NCI-H1092 treated with DMSO at 0.1 percent for 48 hours (cell line): ENCODE results near the gene MS4A7.

Source experiments
- DNase-seq: peaks from one replicate; lab custom pipeline; 2025; lab: John Stamatoyannopoulos, UW

The MS4A7 gene

DNA sequence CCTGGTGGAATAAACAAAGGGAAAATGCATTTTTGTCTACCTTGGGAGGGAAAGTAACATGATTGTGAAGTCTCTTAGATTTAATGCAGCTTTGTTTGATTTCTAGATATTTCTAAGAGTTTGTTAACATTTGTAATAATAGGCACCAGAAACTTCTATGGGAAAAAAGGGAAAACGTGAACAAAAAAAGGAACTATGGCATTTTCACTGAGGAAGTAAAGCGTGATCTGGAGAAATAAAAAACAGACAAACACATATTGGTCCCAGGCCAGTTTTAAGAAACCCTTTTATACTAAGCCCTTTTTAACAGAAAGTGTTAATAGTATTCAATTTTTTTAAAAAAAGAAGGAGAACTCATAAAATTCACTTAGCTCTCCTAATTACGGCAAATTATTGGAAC, 6.9 kb upstream of the MS4A7 start:
- DNase-seq = no peak

DNA sequence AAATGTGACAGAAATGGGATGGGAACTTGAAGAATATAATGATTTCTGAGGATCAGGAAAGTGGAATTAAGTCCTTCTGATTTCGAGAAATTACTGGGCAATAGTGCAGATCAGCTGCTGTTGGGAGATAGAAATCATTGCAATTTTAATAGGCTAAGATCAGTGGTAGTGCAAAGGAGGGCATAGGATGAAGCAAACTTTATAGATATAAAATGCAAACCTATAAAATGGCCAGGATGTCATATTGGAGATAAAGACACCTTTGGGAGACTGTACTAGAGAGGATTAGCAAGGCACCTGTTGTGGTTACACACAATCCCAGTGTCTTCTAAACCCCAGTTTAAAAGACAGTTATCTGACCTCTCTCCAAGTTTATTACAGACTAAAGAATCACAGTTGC, 6.5 kb upstream of the MS4A7 start:
- no peak for DNase-seq

DNA sequence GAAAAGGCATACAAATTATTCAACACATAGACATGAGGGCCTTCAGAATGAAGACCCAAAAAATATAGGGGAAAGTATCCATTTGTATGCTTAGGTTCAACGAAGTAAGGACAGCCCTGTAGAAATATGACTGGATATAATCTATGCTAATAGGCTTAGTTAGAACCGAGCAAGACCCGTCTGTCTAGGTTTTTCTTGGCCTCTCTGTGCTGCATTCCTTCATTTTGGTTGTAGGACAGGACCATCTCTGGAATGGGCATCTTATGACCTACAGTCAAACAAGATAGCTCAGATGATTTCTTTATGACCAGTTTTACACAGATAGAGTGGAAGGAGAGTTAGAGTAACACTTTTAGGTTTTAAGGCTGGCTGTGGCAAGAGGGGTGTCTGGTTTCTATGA, 5.6 kb upstream of the MS4A7 start:
- DNase-seq = no peak

DNA sequence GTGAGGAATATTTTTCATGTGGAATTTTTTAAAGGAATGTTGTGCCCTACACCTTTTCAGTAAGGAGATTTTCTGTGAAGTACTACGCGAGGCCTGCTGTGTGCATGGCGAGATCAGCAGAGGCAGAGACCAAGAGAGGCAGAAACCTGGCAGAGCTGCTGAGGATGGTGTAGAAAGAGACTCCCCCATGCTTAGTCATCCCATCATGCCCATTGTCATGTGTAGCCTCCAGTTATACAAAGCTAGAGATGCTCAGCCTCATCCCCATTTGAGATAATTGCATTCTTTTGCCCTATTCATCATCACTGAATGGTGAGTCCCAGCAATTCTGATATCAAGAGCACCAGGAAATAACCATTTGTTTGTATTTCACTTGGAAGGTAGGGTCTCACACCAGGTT, 3.0 kb upstream of the MS4A7 start:
- no peak for DNase-seq

DNA sequence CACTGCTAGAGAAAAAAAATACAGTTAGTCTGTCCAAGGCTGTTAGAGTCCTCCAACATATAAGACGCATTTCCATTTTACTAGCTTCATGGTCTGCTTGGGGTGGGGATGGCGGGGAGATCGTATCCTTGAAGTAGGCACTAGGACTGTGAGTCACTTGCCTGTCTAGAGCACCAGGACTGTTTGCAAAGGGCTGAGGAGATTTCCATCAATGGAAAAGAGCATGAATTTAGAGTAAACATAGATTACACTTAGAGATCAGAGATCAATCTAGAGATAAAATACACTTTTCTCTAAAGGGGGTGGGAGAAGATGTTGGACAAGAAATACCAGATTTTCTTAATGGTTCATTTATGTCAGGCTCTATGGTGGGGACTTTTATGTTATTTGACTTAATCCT, 1.7 kb upstream of the MS4A7 start:
- no peak for DNase-seq

DNA sequence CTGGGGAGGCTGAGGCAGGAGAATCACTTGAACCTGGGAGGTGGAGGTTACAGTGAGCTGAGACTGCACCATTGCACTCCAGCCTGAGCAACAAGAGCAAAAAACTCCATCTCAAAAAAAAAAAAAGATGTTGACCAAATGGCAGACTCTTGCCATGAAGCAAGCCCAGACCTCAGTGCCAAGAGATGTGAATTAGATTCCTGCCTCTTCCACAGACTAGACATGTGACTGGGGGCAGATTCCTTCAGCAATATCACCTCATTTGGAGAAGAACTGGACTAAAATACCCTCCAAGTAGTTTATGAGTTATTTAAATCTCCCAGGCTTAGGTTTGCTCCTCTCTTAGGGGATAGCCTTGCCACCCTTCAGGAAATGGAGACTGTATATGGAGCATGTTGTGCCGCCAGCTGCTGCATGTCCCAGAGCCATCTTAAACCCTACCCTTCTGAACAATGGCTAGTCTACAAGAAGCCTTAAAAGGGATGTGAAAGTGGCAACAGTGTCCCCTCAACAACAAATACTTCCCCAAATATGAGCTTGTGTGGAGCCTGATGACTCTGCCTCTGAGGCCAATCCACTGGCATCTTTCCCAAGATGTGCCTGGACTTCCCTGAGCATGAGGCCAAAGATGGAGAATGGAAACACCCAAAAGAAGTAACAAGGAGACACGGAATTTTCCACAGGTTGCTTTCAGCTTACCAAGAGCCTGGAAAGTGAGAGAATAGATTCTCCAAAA, 763 bp upstream of the MS4A7 start:
- no peak for DNase-seq

DNA sequence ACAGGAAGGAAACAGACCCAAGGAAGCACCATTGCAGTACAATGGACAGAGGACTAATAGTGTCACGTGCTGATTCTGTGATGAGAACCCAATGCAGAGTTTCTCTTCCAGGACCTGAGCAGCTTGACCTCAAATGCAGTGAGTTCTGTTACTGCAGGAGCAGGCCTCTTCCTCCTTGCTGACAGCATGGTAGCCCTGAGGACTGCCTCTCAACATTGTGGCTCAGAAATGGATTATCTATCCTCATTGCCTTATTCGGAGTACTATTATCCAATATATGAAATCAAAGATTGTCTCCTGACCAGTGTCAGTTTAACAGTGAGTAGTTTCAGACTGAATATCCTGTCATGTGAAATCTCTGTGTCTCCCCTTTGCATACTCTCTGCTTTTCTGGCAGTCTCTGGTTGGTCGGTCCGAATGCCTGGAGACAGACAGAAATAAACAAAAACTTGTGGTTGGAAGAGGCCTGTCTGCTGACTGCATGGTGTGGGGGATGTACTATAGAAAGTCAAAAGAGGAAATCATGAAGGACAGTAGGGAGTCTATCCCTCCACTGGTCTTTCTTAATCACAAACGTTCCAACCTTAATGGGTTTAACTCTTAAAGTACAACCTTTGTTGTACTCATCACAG, 11.1 kb downstream of the MS4A7 start:
- DNase-seq = no peak

DNA sequence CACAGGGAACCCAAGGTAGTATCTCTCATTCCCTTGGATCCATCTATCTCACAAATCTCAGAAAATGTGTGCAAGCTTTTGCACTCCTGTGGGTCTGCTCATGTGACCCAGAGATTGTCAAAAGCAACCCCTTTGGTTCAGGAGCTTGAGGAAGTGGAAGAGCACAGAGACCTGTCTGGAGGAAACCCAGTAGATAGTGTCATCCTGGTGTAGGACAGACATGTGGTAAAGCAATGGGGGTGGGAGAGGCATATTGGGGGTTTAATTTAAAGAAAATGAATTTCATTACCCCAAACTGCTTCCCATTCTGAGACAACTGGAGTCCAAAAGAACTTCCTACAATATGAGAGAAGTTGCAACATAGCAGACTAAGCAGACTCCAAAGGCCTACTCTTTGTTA, 12.1 kb downstream of the MS4A7 start:
- DNase-seq = no peak

DNA sequence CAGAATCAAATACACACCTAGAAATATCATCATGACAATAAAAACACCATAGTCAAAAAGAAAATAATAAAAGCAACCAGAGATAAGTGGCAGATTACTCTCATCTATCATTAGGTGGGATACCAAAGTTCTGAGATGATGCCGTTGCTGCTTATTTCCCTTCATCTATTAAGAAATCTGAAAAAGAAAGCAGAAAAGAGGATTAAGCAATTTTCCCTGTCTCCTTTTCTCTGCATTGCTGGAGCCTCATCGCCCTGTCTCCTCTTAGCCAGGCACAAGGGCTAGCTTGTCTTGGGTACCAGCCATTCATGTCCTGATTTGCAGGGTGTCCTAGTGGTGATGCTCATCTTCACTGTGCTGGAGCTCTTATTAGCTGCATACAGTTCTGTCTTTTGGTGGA, 14.0 kb downstream of the MS4A7 start:
- no peak for DNase-seq

DNA sequence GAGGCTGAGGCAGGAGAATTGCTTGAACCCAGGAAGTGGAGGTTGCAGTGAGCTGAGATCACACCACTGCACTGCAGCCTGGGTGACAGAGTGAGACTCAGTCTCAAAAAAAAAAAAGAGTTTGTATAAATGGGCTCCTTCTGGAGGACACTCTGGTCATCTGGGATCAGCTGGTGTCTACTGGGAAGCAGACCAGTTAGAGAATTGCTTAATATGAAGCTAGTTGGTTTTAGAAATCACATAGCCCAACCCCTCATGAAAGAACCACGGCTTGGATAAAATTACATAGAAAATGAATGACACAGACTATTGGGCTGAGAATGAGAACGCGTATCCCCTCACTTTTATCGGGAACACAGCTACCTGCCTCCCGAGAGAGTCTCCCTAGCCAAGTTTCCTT, 14.7 kb downstream of the MS4A7 start:
- DNase-seq = no peak

DNA sequence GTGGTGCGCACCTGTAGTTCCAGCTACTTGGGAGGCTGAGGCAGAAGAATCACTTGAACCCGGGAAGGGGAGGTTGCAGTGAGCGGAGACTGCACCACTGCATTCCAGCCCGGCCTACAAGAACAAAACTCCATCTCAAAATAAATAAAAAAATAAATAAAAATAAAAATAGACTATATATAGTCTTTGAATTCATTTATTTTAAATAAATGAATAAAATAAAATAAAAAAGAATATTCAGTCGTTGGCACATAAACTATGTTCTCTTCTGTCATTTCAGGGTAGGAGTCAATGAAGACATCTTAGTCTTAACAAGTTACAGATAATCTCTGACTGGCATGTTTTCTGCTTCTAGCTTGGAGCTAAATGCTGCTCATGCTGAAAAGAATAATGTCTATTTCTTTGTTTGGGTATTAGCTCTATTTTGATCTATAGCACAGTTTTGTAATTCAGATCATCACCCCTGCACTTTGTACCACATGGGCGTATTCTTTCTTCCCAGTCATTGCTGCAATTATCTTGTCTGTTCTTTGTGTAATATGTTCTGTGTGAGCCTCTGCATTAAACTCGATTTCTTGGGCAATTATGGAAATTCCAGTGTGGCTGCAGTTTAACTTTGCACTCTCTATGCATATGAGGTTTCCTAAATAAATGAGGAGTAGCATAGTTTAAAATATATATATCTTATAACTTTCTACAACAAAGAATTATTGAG, 16.5 kb downstream of the MS4A7 start:
- DNase-seq = no peak

DNA sequence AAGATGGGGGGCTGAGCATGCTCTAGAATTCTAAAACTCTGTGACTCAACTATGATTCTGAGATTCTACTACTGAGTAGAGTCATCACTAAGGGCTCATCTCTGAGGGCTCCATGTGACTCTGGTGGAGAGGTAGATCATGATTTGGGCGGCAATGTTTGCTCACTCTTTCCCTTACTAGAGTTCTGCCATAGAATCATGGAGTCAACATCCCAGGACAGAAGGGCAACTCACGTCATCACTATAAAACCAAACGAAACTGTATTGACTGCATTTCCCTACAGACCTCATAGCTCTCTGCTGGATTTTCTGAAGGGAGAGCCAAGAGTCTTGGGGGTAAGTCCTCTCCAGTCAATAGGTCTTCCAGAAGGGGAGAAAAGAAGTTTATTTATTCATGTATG, 18.1 kb downstream of the MS4A7 start, which contains the start of gene MS4A14:
Gene MS4A14 (plus strand): TSS at position 78 of the 400 bp plus-strand sequence. CDS start 120 bp downstream, at position 198.
- no peak for DNase-seq

DNA sequence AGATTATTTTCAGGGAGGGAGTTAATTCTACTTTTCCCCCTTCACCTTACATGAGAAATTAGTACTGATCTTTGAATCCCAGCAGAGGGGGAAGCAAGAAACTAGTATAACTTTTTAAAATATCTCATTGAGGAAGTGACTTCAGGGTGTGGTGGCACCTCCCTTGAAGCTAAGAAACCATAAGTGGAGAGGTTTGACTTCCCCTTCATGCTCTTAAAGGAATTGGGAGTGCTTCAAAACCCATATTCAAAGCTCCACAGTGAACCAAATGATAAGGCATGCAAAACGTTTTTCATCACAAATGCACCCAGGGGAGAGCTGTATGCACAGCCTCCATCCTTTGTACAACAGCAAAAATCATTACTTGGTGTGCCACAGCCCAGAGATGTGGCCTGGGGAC, 18.5 kb downstream of the MS4A7 start:
- no peak for DNase-seq

DNA sequence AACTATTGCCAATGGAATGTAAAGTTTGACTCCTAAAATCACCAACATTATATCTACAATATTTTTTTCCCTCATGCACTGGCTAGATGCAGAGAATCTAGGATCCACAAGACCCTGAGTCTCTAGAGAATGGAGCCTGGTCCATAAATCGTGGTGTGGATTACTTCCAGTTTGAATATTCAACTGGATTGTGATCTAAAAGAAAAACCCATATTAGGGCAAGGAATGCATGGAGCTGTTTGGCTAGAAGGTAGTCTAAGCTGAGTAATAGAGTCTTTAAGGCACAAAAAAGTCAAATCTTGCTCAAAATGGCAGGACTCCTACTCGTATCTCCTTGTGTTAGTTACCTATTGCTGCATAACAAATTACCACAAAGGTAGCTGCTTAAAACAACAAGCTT, 41.7 kb downstream of the MS4A7 start:
- DNase-seq = no peak

DNA sequence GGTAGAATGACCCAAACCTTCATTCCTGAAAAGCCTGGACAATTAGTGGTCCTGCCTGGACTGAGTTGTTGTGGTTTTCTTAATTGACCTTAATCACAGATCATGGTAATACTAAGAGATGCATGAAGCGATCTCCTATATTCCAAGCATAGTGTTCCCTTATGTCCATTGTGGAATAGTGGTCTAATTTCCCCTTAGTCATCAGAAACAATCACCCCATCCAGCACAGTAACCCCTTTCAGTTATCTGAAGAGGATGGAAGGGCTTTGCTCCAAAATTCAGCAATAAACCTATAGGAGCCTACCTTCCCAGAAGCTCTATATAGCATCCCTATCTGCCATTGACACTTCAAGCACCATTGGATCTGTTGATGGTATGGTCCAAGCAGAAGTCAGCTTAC, 44.3 kb downstream of the MS4A7 start:
- no peak for DNase-seq

DNA sequence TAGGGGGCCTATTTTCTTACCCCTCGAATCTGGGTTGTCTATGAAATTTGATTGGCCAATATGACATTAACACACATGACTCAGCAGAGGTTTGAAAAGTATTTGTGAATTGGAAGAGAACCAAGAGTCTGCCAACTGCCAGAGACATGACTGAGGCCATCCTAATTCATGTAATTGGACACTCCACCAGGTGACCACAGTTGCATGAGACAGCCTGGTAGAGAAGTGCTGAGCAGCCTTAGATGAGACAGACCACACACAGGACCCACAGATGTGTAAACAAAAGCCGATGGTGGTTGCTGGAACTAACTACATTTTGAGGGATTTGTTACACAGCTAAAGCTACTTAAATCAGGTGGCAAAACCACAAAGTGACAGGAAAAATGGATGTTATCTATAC, 50.2 kb downstream of the MS4A7 start:
- DNase-seq = no peak

DNA sequence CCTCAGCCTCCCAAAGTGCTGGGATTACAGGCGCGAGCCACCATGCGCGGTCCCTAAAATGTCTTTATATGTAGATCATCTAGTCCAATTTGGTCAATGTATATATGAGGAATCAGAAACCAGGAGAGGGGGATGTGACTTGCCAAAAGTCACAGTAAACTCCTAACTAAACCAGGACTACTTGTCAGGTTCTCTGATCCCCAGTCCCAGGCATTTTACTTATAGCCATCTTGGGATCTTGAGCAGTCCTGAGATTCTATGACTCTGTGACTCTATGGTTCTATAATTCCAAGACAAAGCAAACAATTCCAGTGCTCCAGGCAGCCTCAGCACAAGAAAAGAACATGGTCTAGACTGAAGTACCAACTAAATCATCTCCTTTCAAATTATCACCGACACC, 50.9 kb downstream of the MS4A7 start, which contains the start of gene MS4A5:
Gene MS4A5 (plus strand): TSS at position 301 of the 400 bp plus-strand sequence. CDS start 103 bp downstream, outside the sequence.
- DNase-seq = no peak

DNA sequence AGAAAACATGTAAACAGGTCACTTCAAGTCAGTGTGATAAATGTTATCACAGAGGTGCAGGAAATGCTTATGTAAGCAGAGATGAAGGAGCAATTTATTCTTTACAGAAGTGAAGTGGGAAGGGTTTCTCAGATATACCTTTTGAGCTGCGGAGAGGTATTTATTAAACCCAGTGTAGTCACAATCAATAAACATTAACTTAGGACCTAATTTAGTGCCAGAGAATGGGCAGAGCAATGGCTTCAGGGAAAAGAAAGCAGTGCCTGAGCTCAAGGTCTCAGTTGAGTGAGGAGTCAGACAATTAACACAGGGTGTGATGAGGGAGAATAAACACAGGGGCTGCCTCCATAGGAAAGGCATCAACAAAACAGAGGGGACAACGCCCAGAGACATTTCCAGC, 52.9 kb downstream of the MS4A7 start:
- no peak for DNase-seq

DNA sequence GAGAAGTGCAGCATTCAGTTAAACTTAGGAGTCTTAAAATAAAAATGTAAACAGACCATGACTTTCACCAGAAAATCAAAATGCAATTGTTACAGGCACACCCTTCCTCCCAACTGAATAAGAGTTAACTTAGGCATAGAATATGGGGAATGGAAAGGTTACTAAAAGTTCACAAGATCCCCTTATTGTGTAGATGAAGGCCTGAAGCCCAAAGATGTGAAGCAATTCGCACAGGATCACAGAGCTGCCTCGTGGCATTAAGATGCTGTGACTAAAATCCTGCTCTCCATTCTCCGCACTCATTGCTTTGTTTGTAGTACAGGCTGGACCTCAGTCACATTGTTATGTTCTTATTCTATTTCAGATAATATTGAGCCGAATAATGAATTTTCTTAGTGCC, 55.1 kb downstream of the MS4A7 start:
- no peak for DNase-seq
